Measurements from ENCODE around the gene DUSP23.

DUSP23 gene

DNA sequence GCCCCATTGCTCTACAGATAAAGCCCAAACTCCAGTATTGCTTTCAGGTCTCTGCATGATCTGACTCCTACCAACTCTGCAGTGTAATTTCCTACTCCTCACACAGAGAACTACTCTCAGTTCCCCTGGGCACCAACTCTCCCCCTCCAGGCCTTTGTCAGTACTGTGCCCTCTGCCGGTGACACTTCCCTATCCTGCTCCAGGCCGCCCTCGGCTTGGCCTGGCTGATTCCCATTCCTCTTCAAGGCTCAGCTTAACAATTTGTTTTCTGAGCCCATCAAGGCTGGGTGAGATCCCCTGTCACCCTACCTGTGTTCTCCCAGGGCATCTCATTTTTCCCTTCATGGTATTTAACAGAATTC is 48.5 kb downstream of the DUSP23 start:
- peak; percentile 74 to 83 for DNase-seq

DNA sequence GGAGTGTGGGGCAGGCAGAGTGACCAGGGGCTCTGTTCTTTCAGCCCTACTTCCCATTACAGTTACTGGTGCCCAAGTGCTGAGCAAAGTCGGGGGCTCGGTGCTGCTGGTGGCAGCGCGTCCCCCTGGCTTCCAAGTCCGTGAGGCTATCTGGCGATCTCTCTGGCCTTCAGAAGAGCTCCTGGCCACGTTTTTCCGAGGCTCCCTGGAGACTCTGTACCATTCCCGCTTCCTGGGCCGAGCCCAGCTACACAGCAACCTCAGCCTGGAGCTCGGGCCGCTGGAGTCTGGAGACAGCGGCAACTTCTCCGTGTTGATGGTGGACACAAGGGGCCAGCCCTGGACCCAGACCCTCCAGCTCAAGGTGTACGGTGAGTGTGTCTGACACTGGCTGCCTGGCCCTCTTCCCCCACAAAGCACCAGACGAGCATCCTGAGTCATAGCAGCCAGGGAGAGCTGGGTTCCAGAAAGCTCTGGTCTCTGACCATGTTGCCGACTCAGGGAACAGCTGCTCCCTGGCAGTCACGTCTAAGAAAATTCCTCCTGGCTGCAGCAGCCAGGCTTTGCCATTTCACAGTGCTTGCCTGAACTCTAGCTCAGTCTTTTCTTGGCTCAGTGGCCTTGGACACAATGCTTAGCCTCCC is 49.2 kb downstream of the DUSP23 start:
- DNase-seq, result no peak

DNA sequence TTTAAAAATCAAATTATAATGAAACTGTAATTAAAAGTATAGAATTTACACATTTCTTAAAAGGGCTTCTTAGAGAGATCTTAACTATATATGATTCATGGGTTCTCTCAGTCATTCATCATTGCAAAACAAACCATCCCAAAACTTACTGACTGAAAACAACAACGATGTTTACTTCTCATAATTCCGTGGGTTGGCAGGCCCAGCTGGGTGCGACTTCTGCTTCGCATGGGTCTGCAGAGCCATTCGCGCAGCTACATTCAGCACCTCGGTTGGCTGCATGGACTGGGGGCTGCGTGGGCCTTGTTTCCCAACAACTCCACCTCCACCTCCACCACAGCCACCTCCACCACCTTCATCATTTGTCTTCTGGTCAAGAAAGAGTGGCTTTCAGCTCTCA is 50.0 kb downstream of the DUSP23 start:
- no peak for DNase-seq

DNA sequence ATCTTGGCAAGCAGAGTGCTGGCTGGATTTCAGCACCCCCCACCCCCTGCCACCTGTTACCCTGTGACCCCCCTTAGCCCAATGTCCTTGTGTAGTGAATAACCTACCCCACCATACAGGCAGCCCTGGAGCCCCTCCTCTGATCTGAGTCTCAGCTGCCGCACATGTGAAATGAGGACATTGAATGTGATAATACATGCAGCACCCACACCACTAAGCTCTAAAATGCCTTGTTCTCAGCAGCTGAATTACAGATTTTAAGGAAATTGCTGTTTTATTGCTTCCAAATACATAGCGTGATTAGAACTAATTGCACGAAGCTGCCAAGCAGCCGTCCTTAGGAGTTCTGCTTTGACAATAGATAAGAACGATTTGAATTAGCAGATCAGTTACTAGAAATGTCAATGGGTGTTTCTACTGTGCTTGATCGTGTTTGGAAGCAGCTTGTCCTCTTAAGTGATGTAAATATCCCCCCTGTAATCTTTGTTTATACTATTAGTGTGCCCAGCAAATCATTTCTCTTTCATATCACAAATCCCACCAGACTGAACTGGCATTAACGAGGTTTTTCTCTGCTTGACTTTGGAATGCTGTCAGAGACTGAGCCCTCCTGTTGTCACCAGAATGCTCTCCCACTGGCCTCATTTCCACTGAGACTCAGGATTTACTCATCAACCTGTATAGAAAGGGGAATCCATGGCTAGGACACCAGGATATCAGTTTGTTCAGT is 50.8 kb downstream of the DUSP23 start:
- no peak for DNase-seq

Data from Kasumi-1 (cell line).